GM20000 (cell line): ENCODE data around the gene FANCE.

Experiments
- DNase-seq: peaks from one replicate; pipeline ENCODE4 v3.0.0; 2012; ENCODE audit warnings: low spot score
- CTCF ChIP-seq: IDR thresholded peaks from 2 replicates; pipeline ENCODE4 v1.5.1; 2012; ENCODE audit warnings: mild to moderate bottlenecking, control low read depth; ENCODE audit errors: extremely low read depth, missing control alignments

The FANCE gene

GRCh38 chr6:35468980-35469750 lies 17.0 kb downstream of the FANCE start:
- DNase-seq: no peak

GRCh38 chr6:35469751-35470662 lies 17.9 kb downstream of the FANCE start:
- no peak for DNase-seq
- TF ChIP-seq CTCF: no peak

More at GRCh38 chr6:35468980-35469750, 17.0 kb downstream of the FANCE start:
- no peak for TF ChIP-seq CTCF

- no peak for DNase-seq
- no peak for TF ChIP-seq CTCF
These were observed 18.6 kb downstream of the FANCE start for GRCh38 chr6:35470663-35471120.

GRCh38 chr6:35471836-35472345 lies 19.8 kb downstream of the FANCE start:
- no peak for TF ChIP-seq CTCF
- DNase-seq: no peak

- peak; percentile 13 for DNase-seq
- TF ChIP-seq CTCF: no peak
These were observed 21.1 kb downstream of the FANCE start for GRCh38 chr6:35473075-35473849.

GRCh38 chr6:35473850-35474130 lies 21.7 kb downstream of the FANCE start:
- no peak for TF ChIP-seq CTCF
- DNase-seq: no peak
